Kidney epithelial cell (primary cell): ENCODE measurements around the gene PLEKHA5. TPM values are rescaled to one million over a fixed set of nuclear protein-coding genes. Genes with fewer than 3 reads are reported as not detected.
A peak's percentile ranks its signal among the peaks of the same experiment; 100 is the strongest.

ENCODE experiments used
- DNase-seq: peaks from one replicate; pipeline ENCODE4 v3.0.0-alpha.2; 2010; ENCODE audit warnings: low read depth
- H3K27me3 ChIP-seq: 2 replicates; pipeline ENCODE4 v1.6.0; 2011; ENCODE audit warnings: low read length; ENCODE audit not compliant: control insufficient read depth, insufficient read depth
- H3K36me3 ChIP-seq: 2 replicates; pipeline ENCODE4 v1.5.1; 2011; ENCODE audit warnings: low read length; ENCODE audit not compliant: control insufficient read depth, insufficient read depth
- H3K4me3 ChIP-seq: 2 replicates; pipeline ENCODE4 v1.5.1; 2011; ENCODE audit warnings: low read depth, mild to moderate bottlenecking, control low read depth, low read length
- total RNA-seq: library from RNA; depleted of rRNA; stranded (reverse); fragments of >200 nt; gene quantifications from 2 replicates; pipeline ENCODE4 v1.2.3, GENCODE V29; 2015
- TF ChIP-seq, protein P1 (sequence below): IDR thresholded peaks from 2 replicates; pipeline ENCODE4 v1.5.1; 2011; ENCODE audit warnings: mild to moderate bottlenecking, moderate library complexity, low read length, control low read depth, inconsistent platforms; ENCODE audit not compliant: insufficient read depth, poor library complexity, severe bottlenecking

Gene PLEKHA5
- total RNA-seq, 1 donor from 2014 or later, result 21.9 TPM

DNA sequence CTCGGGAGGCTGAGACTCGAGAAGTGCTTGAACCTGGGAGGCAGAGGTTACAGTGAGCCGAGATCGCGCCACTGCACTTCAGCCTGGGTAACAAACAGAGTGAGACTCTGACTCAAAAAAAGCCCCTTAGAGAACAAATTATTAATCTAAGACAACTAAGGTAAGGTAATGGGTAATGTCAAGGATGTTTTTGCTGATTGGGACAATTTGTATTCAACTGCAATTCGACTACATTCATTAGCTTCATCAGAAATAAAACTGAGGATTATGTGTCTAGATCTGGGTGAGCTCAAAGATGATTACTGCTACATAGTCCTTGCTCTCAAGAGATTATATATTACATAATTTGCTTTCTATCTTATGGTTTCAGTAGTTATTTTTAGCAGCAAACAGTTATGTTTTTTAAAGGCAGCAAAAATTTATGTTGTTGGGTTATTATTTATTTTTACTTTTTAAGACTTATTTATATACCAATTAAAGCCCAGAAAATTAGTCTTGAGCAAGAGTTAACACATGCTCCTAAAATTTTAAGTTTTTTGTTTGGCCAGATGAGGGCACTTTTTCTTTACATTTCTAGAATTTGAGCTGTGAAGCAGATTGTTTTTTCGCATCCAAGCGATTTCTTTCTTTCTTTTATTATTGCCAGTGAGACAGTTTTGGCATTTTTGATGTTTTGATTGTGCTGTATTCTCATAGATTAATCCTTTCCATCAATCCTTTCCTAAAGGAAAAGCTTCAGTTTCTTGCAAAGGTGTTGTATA, 52.3 kb downstream of the PLEKHA5 start:
- TF ChIP-seq, protein P1, sequence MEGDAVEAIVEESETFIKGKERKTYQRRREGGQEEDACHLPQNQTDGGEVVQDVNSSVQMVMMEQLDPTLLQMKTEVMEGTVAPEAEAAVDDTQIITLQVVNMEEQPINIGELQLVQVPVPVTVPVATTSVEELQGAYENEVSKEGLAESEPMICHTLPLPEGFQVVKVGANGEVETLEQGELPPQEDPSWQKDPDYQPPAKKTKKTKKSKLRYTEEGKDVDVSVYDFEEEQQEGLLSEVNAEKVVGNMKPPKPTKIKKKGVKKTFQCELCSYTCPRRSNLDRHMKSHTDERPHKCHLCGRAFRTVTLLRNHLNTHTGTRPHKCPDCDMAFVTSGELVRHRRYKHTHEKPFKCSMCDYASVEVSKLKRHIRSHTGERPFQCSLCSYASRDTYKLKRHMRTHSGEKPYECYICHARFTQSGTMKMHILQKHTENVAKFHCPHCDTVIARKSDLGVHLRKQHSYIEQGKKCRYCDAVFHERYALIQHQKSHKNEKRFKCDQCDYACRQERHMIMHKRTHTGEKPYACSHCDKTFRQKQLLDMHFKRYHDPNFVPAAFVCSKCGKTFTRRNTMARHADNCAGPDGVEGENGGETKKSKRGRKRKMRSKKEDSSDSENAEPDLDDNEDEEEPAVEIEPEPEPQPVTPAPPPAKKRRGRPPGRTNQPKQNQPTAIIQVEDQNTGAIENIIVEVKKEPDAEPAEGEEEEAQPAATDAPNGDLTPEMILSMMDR, result no peak

DNA sequence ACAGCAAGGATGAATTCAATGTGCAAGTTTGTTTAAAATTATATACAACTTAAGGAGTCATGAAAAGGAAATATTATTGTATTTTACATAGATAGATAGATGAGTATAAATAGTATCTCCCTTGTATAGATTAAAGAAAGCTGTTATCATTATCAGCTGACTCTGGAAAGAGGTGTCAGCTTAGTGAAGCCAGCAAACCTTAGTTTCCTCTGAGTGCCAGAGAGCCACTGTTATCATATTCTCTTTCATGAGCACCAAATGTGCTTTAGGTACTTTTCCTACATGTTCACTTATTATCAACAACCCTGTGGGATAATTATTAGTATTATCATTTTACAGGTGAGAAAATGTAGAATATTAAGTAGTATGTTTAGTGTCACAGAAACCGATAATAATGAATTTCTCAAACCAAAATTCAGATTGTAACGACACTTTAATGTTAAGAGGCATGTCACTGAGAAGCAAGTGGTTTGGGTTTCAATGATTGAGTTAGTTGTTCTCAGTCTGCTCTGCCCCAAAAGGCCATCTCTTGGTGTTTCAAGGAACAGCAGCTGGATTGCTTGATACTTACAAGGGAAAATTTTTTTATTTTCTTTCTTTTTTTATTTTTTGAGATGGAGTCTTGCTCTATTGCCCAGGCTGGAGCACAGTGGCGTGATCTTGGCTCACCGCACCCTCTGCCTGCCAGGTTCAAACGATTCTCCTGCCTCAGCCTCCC, 53.7 kb downstream of the PLEKHA5 start:
- no peaks in the 10 kb centered on the region for H3K27me3 ChIP-seq
- no peaks in the 10 kb centered on the region for H3K36me3 ChIP-seq
- no peak overlapping the region for H3K4me3 ChIP-seq
- TF ChIP-seq, protein P1, result peak; percentile 15
- no peak for DNase-seq

More for the DNA sequence above, 52.3 kb downstream of the PLEKHA5 start:
- Histone ChIP-seq H3K36me3 (no peaks in the 10 kb centered on the region), H3K4me3 (no peak overlapping the region), H3K27me3 (no peaks in the 10 kb centered on the region)
- DNase-seq, result no peak

DNA sequence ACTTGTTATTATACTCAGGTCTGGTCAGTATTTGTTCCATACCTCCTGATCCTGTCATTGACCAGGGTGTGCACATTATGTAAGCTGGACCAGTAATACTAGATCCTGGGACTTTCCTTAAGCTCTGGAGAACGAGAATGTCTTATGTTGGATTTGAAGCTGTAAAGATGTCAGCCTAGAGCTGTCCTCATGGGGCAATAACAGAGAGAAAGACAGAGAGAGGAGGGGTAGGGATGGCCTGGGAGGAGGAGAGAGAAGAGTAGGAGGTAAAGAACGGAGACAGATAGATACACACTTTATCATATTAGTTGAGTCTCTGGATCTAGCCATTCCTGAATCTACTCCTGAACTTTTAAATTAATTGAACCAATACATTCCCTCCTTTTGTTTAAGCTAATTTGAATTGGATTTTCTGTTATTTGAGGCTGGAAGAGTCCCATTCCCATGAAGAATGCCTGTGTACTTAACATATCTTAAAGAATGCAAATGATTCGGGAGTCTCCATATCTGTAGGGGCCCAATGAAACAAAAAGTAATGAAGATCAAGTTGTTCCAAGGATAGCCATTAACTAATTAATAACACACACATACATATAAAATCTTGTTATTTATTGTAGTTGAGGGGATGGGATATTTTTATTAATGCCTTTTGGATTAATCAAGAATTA, 55.9 kb downstream of the PLEKHA5 start:
- TF ChIP-seq, protein P1, result no peak
- H3K4me3 ChIP-seq, result no peak overlapping the region
- H3K27me3 ChIP-seq, result no peaks in the 10 kb centered on the region
- no peak for DNase-seq
- H3K36me3 ChIP-seq, result no peaks in the 10 kb centered on the region

DNA sequence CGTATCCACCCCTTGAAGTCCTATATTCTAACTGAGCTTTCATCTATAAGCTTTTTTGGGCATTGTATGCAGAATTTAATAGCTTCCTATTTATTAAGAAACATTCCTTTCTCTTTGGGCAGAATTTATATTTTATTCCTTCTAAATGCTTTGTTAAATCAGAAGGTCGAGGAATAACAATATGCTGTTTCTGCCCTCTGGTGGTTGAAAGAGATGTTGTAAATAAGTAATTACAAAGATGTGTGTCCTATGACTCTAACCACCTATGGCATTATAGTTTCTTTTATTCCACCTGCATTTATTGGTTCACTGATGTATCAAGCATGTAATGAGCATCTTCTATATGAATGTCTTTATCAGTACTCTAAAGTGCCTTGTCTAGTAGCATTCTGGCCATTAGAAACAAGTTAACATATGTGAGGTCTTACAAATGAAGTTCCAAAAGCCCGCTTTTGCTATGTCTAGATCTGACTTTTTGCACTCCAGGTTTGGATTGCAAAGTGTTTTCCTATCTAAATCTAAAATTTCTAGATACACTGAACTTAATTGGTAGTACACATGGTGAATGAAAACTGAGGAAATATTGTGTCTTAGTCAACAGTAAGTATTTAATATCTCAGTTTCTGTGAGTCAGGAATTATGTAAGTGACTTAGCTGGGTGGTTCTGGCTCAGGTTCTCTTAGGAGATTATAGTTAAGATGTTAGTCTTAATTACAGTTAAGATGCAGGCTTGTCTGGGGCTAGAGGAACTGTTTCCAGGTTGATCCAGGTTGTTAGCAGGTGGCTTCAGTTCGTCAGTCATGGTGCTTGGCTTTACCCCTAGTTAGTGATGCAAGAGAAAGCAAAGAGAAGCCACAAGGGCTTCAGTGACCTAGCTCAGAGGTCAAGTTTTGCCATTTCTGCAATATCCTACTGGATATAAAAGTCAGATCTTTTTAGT, 57.5 kb downstream of the PLEKHA5 start:
- Histone ChIP-seq H3K4me3 (no peak overlapping the region), H3K27me3 (no peaks in the 10 kb centered on the region), H3K36me3 (no peaks in the 10 kb centered on the region)
- DNase-seq, result no peak
- TF ChIP-seq, protein P1, result peak; percentile 32

DNA sequence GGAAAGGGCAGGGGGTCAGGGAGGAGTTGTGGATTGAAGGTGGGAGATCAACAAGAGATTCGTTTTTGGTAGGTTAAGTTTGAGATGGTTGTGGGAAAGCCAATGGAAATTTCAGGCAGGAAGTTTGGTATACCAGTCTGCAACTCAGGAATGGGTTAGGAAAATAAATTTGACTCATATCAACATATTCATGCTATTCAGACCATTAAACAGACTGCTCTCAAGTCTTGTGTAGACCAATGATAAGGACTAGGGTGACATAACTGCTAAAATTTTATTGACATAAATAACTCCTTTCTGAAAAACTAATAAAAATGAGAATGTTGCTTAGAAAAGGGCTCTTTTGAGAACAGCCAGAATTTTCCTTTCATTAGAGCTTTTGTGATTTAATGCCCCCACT, 60.0 kb downstream of the PLEKHA5 start:
- TF ChIP-seq, protein P1, result no peak
- no peak for DNase-seq
- Histone ChIP-seq H3K4me3 (no peak overlapping the region), H3K36me3 (no peaks in the 10 kb centered on the region), H3K27me3 (no peaks in the 10 kb centered on the region)
